HepG2 (cell line): ENCODE measurements around the gene BCAS4. TPM values are rescaled to one million over a fixed set of nuclear protein-coding genes. Genes with fewer than 3 reads are reported as not detected.

Experiments
- ATAC-seq: fragments of 200-7000 bp; cut with Tn5 transposase; 3 replicates; pipeline ENCODE4 v1.9.1; 2020; ENCODE audit warnings: mild to moderate bottlenecking, moderate library complexity
- BruUV-seq: library from RNA; stranded (reverse); fragments of 400-500 nt; replicated peaks from 2 replicates; lab custom pipeline; 2021; lab: Mats Ljungman, UMichigan
- CTCF ChIA-PET: fragments of 300-600 bp; formaldehyde crosslinking; extraction: SDS; loops from one replicate; lab custom pipeline; 2021; ENCODE audit warnings: low total read pairs, inconsistent platforms, low intra/inter-chr PET ratio; lab: Yijun Ruan, JAX
- POLR2A ChIA-PET: fragments of 350-600 bp; sonication (Branson Sonifier 250); formaldehyde crosslinking; loops from one replicate; lab custom pipeline; 2020; ENCODE audit warnings: antibody characterized with exemption, inconsistent platforms; lab: Yijun Ruan, JAX
- DNase-seq: peaks from one replicate; pipeline ENCODE4 v3.0.0-alpha.2; 2015; ENCODE audit warnings: low spot score
- FAIRE-seq: peaks from 3 replicates; lab custom pipeline; 2011; peaks lifted over from hg19 to GRCh38; lab: Jason Lieb, UNC
- H2AFZ ChIP-seq: one replicate; pipeline ENCODE4 v1.6.1; 2011; ENCODE audit warnings: low read length, inconsistent platforms
- H3K27ac ChIP-seq: fragments of 300-600 bp; 3 replicates; pipeline ENCODE4 v1.8.0; 2011; ENCODE audit warnings: mixed run types, mild to moderate bottlenecking, mixed read lengths, low read length, inconsistent platforms; ENCODE audit not compliant: insufficient read depth; ENCODE audit errors: extremely low read length
- H3K27me3 ChIP-seq, 2 experiments: fragments of 200-600 bp in 1 of 2; 2 replicates in 1 of 2; 3 replicates in 1 of 2; pipeline versions ENCODE4 v1.6.0 to v1.8.0; 2011; ENCODE audit warnings: low read length in 2 of 2, mild to moderate bottlenecking in 2 of 2, moderate library complexity in 2 of 2, inconsistent platforms in 1 of 2; ENCODE audit not compliant: insufficient read depth in 2 of 2, control insufficient read depth in 1 of 2
- H3K36me3 ChIP-seq, 2 experiments: fragments of 200-600 bp in 1 of 2; replicated peaks in 1 of 2; 2 replicates in 1 of 2; 3 replicates in 1 of 2; pipeline versions ENCODE4 v1.5.1 to v1.8.0; 2011; ENCODE audit warnings: low read length in 2 of 2, inconsistent platforms in 1 of 2; ENCODE audit not compliant: insufficient read depth in 2 of 2, control insufficient read depth in 1 of 2
- H3K4me1 ChIP-seq: 2 replicates; pipeline ENCODE4 v1.5.1; 2012; ENCODE audit warnings: low read length, inconsistent platforms; ENCODE audit not compliant: insufficient read depth
- H3K4me2 ChIP-seq: 2 replicates; pipeline ENCODE4 v1.6.0; 2011; ENCODE audit warnings: low read depth, low read length, inconsistent platforms
- H3K4me3 ChIP-seq, 3 experiments: fragments of 200-600 bp in 1 of 3; sonication (generic), shearing (Covaris generic) in 1 of 3; replicated peaks in 1 of 3; 2 replicates each; pipeline ENCODE4 v1.5.1; 2011 to 2016; ENCODE audit warnings: low read length in 3 of 3, inconsistent platforms in 2 of 3, low read depth in 2 of 3, mild to moderate bottlenecking in 2 of 3, control low read depth in 1 of 3, mixed read lengths in 1 of 3; ENCODE audit not compliant: insufficient read depth in 1 of 3
- H3K79me2 ChIP-seq: one replicate; pipeline ENCODE4 v1.6.1; 2011; ENCODE audit warnings: low read length, inconsistent platforms; ENCODE audit not compliant: insufficient read depth
- H3K9ac ChIP-seq: 2 replicates; pipeline ENCODE4 v1.6.0; 2011; ENCODE audit warnings: mild to moderate bottlenecking, low read depth, low read length, inconsistent platforms; ENCODE audit not compliant: insufficient read depth
- H3K9me3 ChIP-seq: 2 replicates; pipeline ENCODE4 v1.5.1; 2012; ENCODE audit warnings: mild to moderate bottlenecking, low read length
- H4K20me1 ChIP-seq: 2 replicates; pipeline ENCODE4 v1.6.0; 2011; ENCODE audit warnings: inconsistent platforms, mild to moderate bottlenecking, low read length, moderate library complexity; ENCODE audit not compliant: insufficient read depth
- HDAC2 ChIP-seq: sonication (generic); formaldehyde crosslinking; IDR thresholded peaks from 2 replicates; pipeline ENCODE4 v1.4.0; 2020; ENCODE audit warnings: missing genetic modification reagents
- HMGXB3 ChIP-seq: sonication (generic); formaldehyde crosslinking; IDR thresholded peaks from 2 replicates; pipeline ENCODE4 v1.4.0; 2020; ENCODE audit warnings: missing genetic modification reagents, borderline replicate concordance
- KLF9 ChIP-seq: IDR thresholded peaks from 2 replicates; pipeline ENCODE4 v1.6.1; 2016; ENCODE audit warnings: low read depth
- NR2F2 ChIP-seq: IDR thresholded peaks from 2 replicates; pipeline ENCODE4 v1.6.1; 2012; ENCODE audit warnings: low read depth, inconsistent platforms, borderline replicate concordance
- SRF ChIP-seq: IDR thresholded peaks from 2 replicates; pipeline ENCODE4 v1.6.1; 2011; ENCODE audit warnings: mild to moderate bottlenecking, low read depth, low read length, moderate library complexity
- ZNF431 ChIP-seq: sonication (generic); formaldehyde crosslinking; IDR thresholded peaks from 2 replicates; pipeline ENCODE4 v1.9.0; 2022; ENCODE audit warnings: missing genetic modification reagents, low read depth, mild to moderate bottlenecking, borderline replicate concordance
- ZNF788 ChIP-seq: sonication (generic); formaldehyde crosslinking; IDR thresholded peaks from 2 replicates; pipeline ENCODE4 v1.5.0; 2020; ENCODE audit warnings: mild to moderate bottlenecking, missing genetic modification reagents, borderline replicate concordance
- WGBS: methylation state at CpG from one replicate; pipeline ENCODE4 v1.1.6; 2017; ENCODE audit warnings: low lambda C conversion rate; 5-methylcytosine and 5-hydroxymethylcytosine counted together
- in situ Hi-C: cut with HindIII; loops from 2 replicates; pipeline ENCODE4 v1.10.0; 2017; ENCODE audit warnings: low pct_unique_long_range_greater_than_20kb; ENCODE audit not compliant: extremely low pct_ligation_motif_present
- intact Hi-C: fragments of 100-400 bp; cut with micrococcal nuclease; formaldehyde crosslinking; loops from one replicate; pipeline ENCODE4 v1.10.0; 2022; ENCODE audit not compliant: unreplicated experiment
- polyA plus RNA-seq, 8 experiments: library from polyadenylated mRNA; depleted of rRNA in 3 of 8; stranded (reverse) in 7 of 8; unstranded in 1 of 8; fragments of >200 nt; fragmentation: Illumina TruSeq in 4 of 8; extraction: Trizol in 4 of 8; gene quantifications; 2 replicates each; pipeline versions ENCODE4 v1.2.1 to v1.2.3, GENCODE V29; 2011 to 2016; ENCODE audit warnings: low read depth in 4 of 8, missing spikeins in 1 of 8, mixed read lengths in 1 of 8; ENCODE audit not compliant: insufficient read depth in 1 of 8
- total RNA-seq, 5 experiments: library from RNA; depleted of rRNA; stranded (reverse); fragments of >200 nt; fragmentation: Illumina TruSeq; extraction: Trizol; gene quantifications; 2 replicates each; pipeline ENCODE4 v1.2.3, GENCODE V29; 2016; ENCODE audit warnings: low read depth in 1 of 5

BCAS4 gene
- total and polyA plus RNA-seq, 2 of the 13 experiments (the other 11 are each of a cell fraction or from before 2014, with no cell fraction given) = 7.2 to 8.0 TPM

DNA sequence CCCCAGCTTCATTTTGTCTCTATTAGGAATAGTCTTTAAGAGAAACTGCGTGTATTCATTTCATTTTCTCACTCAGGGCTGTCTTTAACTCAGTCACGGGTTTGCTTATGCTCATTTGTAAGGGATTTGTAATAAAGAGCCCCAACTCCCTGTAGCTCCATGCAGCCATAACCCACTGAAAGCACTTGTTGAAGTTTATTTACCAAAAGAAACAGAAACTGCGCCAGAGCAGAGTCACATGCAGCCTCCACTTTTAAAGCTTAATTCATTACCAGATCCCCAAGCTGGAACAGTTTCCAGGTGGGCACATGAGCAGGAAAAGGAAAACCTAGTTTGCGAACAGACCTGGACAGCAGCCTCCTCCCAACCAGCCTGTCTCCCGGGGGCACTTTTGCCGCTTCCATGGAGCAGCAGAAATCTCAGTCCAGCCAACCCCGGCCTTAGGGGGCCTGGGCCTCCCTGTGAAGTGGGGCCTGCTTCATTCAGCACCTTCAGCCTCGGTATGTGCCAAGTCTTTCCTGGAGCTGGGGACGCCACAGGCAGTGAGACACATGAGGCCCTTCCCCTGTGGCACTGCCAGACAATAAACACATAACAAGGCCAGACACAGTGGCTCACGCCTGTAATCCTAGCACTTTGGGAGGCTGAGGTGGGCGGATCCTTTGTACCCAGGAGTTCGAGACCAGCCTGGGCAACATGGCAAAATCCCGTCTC, 4.5 kb downstream of the BCAS4 start:
- Histone ChIP-seq H3K9ac (no peak overlapping the region), H3K9me3 (no peaks in the 10 kb centered on the region), H4K20me1 (no peaks in the 10 kb centered on the region), H3K4me1 (peaks cover 14% of the 10 kb centered on the region), H3K27me3 (no peaks in the 10 kb centered on the region), H3K4me3 (no peak overlapping the region), H3K4me2 (no peak overlapping the region), H3K27ac (no peak overlapping the region), H2AFZ (no peak overlapping the region), H3K79me2 (no peaks in the 10 kb centered on the region), H3K36me3 (no peaks in the 10 kb centered on the region)
- WGBS = 80% methylated on average over 13 of the region's 13 CpGs
- ChIA-PET POLR2A (no interaction called here), CTCF (no interaction called here)
- DNase-seq (no peak), FAIRE-seq (no peak), ATAC-seq (no peak)
- TF ChIP-seq KLF9 = no peak
- no peak for TF ChIP-seq SRF
- TF ChIP-seq ZNF788 (CRISPR knock-in tag) = no peak
- no peak for TF ChIP-seq ZNF431
- TF ChIP-seq HMGXB3 (CRISPR knock-in tag) = no peak
- TF ChIP-seq HDAC2 (CRISPR knock-in tag) = no peak
- TF ChIP-seq NR2F2 = no peak
- no TSS peak for BruUV-seq
- in situ Hi-C loops = loop anchor here (10.0 to 25.0 kb wide), 2 partner anchors 135 to 513 kb away; partner anchors contain the start of gene ADNP
- intact Hi-C loops = no loop called here
